Uterus (tissue), 4 donors: ENCODE results near the gene ANKRD24. TPM values are rescaled to one million over a fixed set of nuclear protein-coding genes. Genes with fewer than 3 reads are reported as not detected.
"Not testable (repeated sequence)": the region's sequence is repeated elsewhere in the genome, so short reads cannot be mapped to it uniquely, and the experiment has no call there.

Source experiments
- DNase-seq, 2 donors: peaks; one replicate each; pipeline ENCODE4 v3.0.0-alpha.2; 2019 to 2020
- H3K27ac ChIP-seq, 2 donors: fragments of 200-600 bp; sonication (generic); 1 replicate in 1 of 2; 2 replicates in 1 of 2; pipeline ENCODE4 v1.5.1; 2016 to 2018
- H3K27me3 ChIP-seq, 2 donors: fragments of 200-600 bp; sonication (generic); one replicate each; pipeline ENCODE4 v1.5.1; 2018 to 2019; ENCODE audit warnings: control low read depth in 1 of 2
- H3K36me3 ChIP-seq, 2 donors: fragments of 200-600 bp; sonication (generic); one replicate each; pipeline ENCODE4 v1.5.1; 2019; ENCODE audit warnings: control low read depth in 1 of 2
- H3K4me1 ChIP-seq, 2 donors: fragments of 200-600 bp; sonication (generic); one replicate each; pipeline ENCODE4 v1.5.1; 2018 to 2019; ENCODE audit warnings: control low read depth in 1 of 2
- H3K4me3 ChIP-seq, 2 donors: fragments of 200-600 bp; sonication (generic); 1 replicate in 1 of 2; 2 replicates in 1 of 2; pipeline ENCODE4 v1.5.1; 2018 to 2019; ENCODE audit warnings: mild to moderate bottlenecking in 1 of 2
- H3K9me3 ChIP-seq, 2 donors: fragments of 200-600 bp; sonication (generic); one replicate each; pipeline ENCODE4 v1.5.1; 2019; ENCODE audit warnings: control low read depth in 1 of 2
- CTCF ChIP-seq, 4 experiments: fragments of 200-600 bp in 2 of 4; fragments of 450-650 bp in 2 of 4; sonication (generic) in 2 of 4; IDR thresholded peaks; one replicate each; pipeline ENCODE4 v1.5.1; 2016 to 2019; ENCODE audit warnings: antibody characterized with exemption in 4 of 4, mild to moderate bottlenecking in 2 of 4, moderate library complexity in 1 of 4
- POLR2A ChIP-seq, 2 donors: fragments of 450-650 bp; IDR thresholded peaks; one replicate each; pipeline ENCODE4 v1.6.1; 2016; ENCODE audit warnings: antibody characterized with exemption in 2 of 2, mild to moderate bottlenecking in 1 of 2, moderate library complexity in 1 of 2
- intact Hi-C: fragments of 100-400 bp; cut with DNase I; formaldehyde crosslinking; loops from one replicate; pipeline ENCODE4 v1.15.1; 2023; ENCODE audit warnings: low total_unique reads
- total RNA-seq, 4 donors: library from RNA; depleted of rRNA in 3 of 4; stranded (reverse); fragments of >200 nt in 3 of 4; gene quantifications; one replicate each; pipeline versions ENCODE4 v1.1.0 to v1.2.4, GENCODE V29; 2014 to 2023
- donor health status: DM: yes; HTN: yes; CAD: no.

ANKRD24 gene
- total RNA-seq, 4 donors from 2014 or later: 0.64 to 1.8 (median 1.2) TPM; not detected in 1

DNA sequence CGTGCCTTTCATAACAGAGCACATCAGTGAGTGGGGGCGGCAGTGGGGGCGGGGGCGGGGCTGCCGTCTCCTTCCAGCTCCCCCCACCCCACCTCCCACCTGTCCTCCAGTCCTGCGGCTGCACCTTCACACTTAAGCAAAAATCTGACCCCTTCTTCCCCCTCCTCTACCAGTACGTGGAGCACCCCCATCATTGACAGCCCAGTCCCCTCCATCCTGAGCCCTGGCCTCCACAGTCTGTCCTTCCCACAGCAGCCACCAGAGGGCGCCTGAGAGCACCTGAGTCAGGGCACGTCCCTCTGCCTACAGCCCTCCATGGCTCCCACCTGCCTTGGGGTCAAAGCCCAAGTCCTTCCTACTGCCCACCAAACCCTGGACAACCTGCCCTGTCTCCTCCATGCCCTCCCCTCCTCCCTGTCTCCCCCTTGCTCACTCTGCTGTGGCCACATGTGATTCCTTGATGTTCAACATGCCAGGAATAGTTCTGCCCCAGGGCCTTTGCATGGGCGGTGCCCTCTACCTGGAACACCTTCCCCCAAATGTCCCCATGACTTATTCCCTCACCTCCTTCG is 50.9 kb downstream of the ANKRD24 start:
- TF ChIP-seq POLR2A (IDR thresholded peaks at IDR 0.05) (no peak), CTCF (IDR thresholded peaks at IDR 0.05) (no peak)
- no peak overlapping the region for H3K4me3 ChIP-seq
- H3K36me3 ChIP-seq: no peaks in the 10 kb centered on the region
- H3K4me1 ChIP-seq: no peaks in the 10 kb centered on the region
- no peaks in the 10 kb centered on the region for H3K9me3 ChIP-seq
- intact Hi-C loops: no loop called here
- no peak overlapping the region for H3K27ac ChIP-seq
- H3K27me3 ChIP-seq: peaks cover 0 to 10% of the 10 kb centered on the region in 2 donors
- no peak for DNase-seq

DNA sequence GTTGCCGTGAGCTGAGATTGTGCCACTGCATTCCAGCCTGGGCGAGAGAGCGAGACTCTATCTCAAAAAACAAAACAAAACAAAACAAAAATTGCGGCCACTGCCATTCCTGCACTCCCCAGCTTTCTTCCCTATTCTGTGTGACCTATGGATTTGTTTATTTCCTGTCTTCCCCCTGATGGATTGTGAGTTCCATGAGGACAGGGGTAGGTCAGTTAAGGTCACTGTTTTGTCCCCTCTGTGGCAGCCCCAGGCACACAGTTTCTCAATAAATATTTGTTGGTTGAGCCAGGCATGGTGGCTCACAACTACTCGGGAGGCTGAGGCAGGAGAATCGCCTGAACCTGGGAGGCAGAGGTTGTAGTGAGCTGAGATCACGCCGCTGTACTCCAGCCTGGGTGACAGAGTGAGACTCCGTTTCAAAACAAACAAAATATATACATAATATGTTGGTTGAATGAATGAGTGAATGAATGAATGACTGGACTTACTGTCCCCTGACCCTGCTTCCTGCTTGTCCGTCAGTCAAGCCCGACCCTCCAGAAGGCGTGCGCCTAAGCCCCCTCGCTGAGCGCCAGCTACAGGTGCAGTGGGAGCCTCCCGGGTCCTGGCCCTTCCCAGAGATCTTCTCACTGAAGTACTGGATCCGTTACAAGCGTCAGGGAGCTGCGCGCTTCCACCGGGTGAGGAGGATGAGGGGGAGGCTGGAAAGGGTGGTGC is 51.8 kb downstream of the ANKRD24 start:
- intact Hi-C loops: no loop called here
- H3K36me3 ChIP-seq: no peaks in the 10 kb centered on the region

GRCh38 chr19:4234862-4235201 is 52.3 kb downstream of the ANKRD24 start:
- TF ChIP-seq POLR2A (IDR thresholded peaks at IDR 0.05) (no peak), CTCF (IDR thresholded peaks at IDR 0.05) (no peak)
- Histone ChIP-seq H3K4me1 (no peaks in the 10 kb centered on the region), H3K9me3 (no peaks in the 10 kb centered on the region), H3K27ac (no peak overlapping the region), H3K27me3 (no peaks in the 10 kb centered on the region), H3K4me3 (no peak overlapping the region), H3K36me3 (no peaks in the 10 kb centered on the region)
- DNase-seq: no peak
- intact Hi-C loops: no loop called here

More for the DNA sequence above, 51.8 kb downstream of the ANKRD24 start:
- DNase-seq: no peak
- Histone ChIP-seq H3K4me1 (no peaks in the 10 kb centered on the region), H3K9me3 (no peaks in the 10 kb centered on the region), H3K27ac (no peak overlapping the region), H3K4me3 (no peak overlapping the region), H3K27me3 (peaks cover 0 to 4% of the 10 kb centered on the region in 2 donors)
- TF ChIP-seq CTCF (IDR thresholded peaks at IDR 0.05): no peak
- TF ChIP-seq POLR2A (IDR thresholded peaks at IDR 0.05): no peak

DNA sequence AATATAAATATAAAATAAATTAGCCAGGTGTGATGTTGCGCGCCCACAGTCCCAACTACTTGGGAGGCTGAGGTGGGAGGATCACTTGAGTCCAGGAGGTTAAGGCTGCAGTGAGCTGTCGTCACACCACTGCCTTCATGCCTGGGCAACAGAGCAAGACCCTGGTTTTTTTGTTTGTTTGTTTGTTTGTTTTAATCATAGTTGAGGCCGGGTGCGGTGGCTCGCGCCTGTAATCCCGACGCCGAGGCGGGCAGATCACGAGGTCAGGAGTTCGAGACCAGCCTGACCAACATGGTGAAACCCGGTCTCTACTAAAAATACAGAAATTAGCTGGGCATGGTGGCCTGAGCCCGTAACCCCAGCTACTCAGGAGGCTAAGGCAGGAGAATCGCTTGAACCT is 55.0 kb downstream of the ANKRD24 start:
- H3K4me1 ChIP-seq, intact Hi-C loops, H3K4me3 ChIP-seq, H3K27ac ChIP-seq, H3K27me3 ChIP-seq, H3K36me3 ChIP-seq, DNase-seq, H3K9me3 ChIP-seq: not testable (repeated sequence)

DNA sequence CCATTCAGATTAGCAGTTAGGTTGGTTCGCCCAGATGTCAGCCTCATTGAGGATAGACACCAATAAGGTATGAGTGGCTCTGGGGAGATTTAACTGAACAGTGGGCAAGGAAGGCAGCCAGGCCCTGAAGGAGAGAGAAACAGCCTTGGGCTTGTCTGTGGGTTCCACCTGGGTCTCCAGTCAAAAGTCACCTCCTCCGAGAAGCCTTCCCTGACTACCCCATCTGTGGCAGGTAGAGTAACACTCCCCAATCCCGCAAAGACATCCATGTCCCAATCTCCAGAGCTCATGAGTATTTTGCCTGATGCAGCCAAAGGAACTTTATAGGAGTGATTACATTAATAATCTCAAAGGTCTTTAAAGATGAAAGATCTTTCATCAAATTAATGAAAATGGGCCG is 56.3 kb downstream of the ANKRD24 start:
- intact Hi-C loops: no loop called here
- Histone ChIP-seq H3K4me1 (no peaks in the 10 kb centered on the region), H3K27me3 (no peaks in the 10 kb centered on the region), H3K27ac (no peak overlapping the region), H3K4me3 (no peak overlapping the region), H3K36me3 (no peaks in the 10 kb centered on the region), H3K9me3 (no peaks in the 10 kb centered on the region)
- DNase-seq: no peak
- TF ChIP-seq CTCF (IDR thresholded peaks at IDR 0.05): no peak
- no peak for TF ChIP-seq POLR2A (IDR thresholded peaks at IDR 0.05)
